Measurements from ENCODE around the gene PITX3.

DNA sequence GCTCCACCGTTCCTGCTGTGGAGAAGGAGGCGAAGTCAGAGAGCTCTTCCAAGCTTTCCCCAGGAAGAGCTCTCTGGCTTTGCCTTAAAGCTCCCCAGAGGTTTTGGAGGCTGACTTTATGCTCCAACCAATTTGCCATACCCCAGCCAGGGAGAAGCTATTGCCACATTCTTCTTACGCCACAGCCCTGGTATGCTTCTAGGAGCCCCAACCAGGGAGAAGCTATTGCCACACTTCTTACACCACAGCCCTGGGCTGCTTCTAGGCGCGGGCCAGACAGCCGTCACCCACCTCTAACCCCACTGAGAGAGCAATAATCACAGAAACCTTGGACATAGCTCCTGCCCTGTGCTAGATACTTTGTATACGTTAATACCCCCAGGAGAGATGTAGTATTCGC, 14.3 kb downstream of the PITX3 start:
- no peak for TF ChIP-seq CTCF (IDR thresholded peaks at IDR 0.05; ENCODE audit: insufficient read depth, low read depth, low read length)
- TF ChIP-seq EZH2 (IDR thresholded peaks at IDR 0.05; ENCODE audit: insufficient read depth, low read length), result no peak
